ENCODE data around the gene CNTN4. TPM values are rescaled to one million over a fixed set of nuclear protein-coding genes. Genes with fewer than 3 reads are reported as not detected.

CNTN4 gene
- total RNA-seq, 1 experiment from 2014 or later = not detected

DNA sequence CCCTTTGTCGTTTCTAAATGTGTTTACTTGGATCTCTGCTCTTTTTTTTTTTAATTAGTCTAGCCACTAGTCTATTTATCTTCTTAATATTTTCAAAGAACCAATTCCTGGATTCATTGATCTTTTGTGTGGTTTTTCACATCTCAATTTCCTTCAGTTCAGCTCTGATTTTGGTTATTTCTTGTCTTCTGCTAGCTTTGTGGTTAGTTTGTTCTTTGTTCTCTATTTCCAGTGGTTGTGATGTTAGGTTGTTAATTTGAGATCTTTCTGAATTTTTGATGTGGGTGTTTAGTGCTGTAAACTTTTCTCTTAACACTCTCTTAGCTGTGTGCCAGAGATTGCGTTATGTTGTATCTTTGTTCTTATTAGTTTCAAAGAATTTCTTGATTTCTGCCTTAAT is 446.1 kb downstream of the CNTN4 start (continued):
- TF ChIP-seq, protein P1, sequence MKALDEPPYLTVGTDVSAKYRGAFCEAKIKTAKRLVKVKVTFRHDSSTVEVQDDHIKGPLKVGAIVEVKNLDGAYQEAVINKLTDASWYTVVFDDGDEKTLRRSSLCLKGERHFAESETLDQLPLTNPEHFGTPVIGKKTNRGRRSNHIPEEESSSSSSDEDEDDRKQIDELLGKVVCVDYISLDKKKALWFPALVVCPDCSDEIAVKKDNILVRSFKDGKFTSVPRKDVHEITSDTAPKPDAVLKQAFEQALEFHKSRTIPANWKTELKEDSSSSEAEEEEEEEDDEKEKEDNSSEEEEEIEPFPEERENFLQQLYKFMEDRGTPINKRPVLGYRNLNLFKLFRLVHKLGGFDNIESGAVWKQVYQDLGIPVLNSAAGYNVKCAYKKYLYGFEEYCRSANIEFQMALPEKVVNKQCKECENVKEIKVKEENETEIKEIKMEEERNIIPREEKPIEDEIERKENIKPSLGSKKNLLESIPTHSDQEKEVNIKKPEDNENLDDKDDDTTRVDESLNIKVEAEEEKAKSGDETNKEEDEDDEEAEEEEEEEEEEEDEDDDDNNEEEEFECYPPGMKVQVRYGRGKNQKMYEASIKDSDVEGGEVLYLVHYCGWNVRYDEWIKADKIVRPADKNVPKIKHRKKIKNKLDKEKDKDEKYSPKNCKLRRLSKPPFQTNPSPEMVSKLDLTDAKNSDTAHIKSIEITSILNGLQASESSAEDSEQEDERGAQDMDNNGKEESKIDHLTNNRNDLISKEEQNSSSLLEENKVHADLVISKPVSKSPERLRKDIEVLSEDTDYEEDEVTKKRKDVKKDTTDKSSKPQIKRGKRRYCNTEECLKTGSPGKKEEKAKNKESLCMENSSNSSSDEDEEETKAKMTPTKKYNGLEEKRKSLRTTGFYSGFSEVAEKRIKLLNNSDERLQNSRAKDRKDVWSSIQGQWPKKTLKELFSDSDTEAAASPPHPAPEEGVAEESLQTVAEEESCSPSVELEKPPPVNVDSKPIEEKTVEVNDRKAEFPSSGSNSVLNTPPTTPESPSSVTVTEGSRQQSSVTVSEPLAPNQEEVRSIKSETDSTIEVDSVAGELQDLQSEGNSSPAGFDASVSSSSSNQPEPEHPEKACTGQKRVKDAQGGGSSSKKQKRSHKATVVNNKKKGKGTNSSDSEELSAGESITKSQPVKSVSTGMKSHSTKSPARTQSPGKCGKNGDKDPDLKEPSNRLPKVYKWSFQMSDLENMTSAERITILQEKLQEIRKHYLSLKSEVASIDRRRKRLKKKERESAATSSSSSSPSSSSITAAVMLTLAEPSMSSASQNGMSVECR (CRISPR knock-in tag; IDR thresholded peaks at IDR 0.05; ENCODE audit: borderline replicate concordance) = no peak
- TF ChIP-seq, protein P2, sequence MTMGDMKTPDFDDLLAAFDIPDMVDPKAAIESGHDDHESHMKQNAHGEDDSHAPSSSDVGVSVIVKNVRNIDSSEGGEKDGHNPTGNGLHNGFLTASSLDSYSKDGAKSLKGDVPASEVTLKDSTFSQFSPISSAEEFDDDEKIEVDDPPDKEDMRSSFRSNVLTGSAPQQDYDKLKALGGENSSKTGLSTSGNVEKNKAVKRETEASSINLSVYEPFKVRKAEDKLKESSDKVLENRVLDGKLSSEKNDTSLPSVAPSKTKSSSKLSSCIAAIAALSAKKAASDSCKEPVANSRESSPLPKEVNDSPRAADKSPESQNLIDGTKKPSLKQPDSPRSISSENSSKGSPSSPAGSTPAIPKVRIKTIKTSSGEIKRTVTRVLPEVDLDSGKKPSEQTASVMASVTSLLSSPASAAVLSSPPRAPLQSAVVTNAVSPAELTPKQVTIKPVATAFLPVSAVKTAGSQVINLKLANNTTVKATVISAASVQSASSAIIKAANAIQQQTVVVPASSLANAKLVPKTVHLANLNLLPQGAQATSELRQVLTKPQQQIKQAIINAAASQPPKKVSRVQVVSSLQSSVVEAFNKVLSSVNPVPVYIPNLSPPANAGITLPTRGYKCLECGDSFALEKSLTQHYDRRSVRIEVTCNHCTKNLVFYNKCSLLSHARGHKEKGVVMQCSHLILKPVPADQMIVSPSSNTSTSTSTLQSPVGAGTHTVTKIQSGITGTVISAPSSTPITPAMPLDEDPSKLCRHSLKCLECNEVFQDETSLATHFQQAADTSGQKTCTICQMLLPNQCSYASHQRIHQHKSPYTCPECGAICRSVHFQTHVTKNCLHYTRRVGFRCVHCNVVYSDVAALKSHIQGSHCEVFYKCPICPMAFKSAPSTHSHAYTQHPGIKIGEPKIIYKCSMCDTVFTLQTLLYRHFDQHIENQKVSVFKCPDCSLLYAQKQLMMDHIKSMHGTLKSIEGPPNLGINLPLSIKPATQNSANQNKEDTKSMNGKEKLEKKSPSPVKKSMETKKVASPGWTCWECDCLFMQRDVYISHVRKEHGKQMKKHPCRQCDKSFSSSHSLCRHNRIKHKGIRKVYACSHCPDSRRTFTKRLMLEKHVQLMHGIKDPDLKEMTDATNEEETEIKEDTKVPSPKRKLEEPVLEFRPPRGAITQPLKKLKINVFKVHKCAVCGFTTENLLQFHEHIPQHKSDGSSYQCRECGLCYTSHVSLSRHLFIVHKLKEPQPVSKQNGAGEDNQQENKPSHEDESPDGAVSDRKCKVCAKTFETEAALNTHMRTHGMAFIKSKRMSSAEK (CRISPR knock-in tag; IDR thresholded peaks at IDR 0.05; ENCODE audit: borderline replicate concordance) = no peak
- TF ChIP-seq GTF2I (CRISPR knock-in tag; conservative IDR thresholded peaks at IDR 0.05) (no peak), JAZF1 (CRISPR knock-in tag; IDR thresholded peaks at IDR 0.05) (no peak), NFATC4 (CRISPR knock-in tag; IDR thresholded peaks at IDR 0.05) (no peak), NR1H2 (CRISPR knock-in tag; IDR thresholded peaks at IDR 0.05) (no peak)
- TF ChIP-seq, protein P3, sequence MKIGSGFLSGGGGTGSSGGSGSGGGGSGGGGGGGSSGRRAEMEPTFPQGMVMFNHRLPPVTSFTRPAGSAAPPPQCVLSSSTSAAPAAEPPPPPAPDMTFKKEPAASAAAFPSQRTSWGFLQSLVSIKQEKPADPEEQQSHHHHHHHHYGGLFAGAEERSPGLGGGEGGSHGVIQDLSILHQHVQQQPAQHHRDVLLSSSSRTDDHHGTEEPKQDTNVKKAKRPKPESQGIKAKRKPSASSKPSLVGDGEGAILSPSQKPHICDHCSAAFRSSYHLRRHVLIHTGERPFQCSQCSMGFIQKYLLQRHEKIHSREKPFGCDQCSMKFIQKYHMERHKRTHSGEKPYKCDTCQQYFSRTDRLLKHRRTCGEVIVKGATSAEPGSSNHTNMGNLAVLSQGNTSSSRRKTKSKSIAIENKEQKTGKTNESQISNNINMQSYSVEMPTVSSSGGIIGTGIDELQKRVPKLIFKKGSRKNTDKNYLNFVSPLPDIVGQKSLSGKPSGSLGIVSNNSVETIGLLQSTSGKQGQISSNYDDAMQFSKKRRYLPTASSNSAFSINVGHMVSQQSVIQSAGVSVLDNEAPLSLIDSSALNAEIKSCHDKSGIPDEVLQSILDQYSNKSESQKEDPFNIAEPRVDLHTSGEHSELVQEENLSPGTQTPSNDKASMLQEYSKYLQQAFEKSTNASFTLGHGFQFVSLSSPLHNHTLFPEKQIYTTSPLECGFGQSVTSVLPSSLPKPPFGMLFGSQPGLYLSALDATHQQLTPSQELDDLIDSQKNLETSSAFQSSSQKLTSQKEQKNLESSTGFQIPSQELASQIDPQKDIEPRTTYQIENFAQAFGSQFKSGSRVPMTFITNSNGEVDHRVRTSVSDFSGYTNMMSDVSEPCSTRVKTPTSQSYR (CRISPR knock-in tag; IDR thresholded peaks at IDR 0.05) = no peak
- TF ChIP-seq, protein P4, sequence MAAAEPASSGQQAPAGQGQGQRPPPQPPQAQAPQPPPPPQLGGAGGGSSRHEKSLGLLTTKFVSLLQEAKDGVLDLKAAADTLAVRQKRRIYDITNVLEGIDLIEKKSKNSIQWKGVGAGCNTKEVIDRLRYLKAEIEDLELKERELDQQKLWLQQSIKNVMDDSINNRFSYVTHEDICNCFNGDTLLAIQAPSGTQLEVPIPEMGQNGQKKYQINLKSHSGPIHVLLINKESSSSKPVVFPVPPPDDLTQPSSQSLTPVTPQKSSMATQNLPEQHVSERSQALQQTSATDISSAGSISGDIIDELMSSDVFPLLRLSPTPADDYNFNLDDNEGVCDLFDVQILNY (CRISPR knock-in tag; IDR thresholded peaks at IDR 0.05) = no peak

DNA sequence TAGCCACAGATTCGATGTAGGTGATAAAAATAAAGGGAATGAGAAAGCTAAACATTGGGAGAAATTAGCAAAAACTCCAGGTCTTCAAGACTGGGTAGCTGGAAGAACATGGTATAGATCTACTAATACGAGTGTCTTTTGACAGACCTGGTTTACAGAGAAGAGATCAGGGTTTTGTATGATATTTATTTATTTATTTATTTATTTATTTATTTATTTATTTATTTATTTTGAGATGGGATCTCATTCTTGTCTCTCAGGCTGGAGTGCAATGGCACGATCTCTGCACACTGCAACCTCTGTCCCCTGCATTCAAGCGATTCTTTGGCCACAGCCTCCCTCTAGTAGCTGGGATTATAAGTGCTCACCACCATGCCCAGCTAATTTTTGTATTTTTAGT is 448.4 kb downstream of the CNTN4 start:
- CTCF ChIA-PET = no interaction called here
- Mint-ChIP-seq H3K4me3 (no peak overlapping the region), H3K36me3 (peaks cover 89% of the 10 kb centered on the region), H3K9me3 (peaks cover 89% of the 10 kb centered on the region), H3K4me1 (no peaks in the 10 kb centered on the region), H3K27ac (no peak overlapping the region), H3K27me3 (ENCODE audit: low read depth) (peaks cover 10% of the 10 kb centered on the region)
- ATAC-seq = no peak
- TF ChIP-seq, protein P5, sequence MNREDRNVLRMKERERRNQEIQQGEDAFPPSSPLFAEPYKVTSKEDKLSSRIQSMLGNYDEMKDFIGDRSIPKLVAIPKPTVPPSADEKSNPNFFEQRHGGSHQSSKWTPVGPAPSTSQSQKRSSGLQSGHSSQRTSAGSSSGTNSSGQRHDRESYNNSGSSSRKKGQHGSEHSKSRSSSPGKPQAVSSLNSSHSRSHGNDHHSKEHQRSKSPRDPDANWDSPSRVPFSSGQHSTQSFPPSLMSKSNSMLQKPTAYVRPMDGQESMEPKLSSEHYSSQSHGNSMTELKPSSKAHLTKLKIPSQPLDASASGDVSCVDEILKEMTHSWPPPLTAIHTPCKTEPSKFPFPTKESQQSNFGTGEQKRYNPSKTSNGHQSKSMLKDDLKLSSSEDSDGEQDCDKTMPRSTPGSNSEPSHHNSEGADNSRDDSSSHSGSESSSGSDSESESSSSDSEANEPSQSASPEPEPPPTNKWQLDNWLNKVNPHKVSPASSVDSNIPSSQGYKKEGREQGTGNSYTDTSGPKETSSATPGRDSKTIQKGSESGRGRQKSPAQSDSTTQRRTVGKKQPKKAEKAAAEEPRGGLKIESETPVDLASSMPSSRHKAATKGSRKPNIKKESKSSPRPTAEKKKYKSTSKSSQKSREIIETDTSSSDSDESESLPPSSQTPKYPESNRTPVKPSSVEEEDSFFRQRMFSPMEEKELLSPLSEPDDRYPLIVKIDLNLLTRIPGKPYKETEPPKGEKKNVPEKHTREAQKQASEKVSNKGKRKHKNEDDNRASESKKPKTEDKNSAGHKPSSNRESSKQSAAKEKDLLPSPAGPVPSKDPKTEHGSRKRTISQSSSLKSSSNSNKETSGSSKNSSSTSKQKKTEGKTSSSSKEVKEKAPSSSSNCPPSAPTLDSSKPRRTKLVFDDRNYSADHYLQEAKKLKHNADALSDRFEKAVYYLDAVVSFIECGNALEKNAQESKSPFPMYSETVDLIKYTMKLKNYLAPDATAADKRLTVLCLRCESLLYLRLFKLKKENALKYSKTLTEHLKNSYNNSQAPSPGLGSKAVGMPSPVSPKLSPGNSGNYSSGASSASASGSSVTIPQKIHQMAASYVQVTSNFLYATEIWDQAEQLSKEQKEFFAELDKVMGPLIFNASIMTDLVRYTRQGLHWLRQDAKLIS (CRISPR knock-in tag; IDR thresholded peaks at IDR 0.05; ENCODE audit: borderline replicate concordance) = no peak
- TF ChIP-seq NFE2L1 (CRISPR knock-in tag; IDR thresholded peaks at IDR 0.05) (no peak), ZNF263 (CRISPR knock-in tag; IDR thresholded peaks at IDR 0.05; ENCODE audit: low read depth) (no peak), NR2C2 (CRISPR knock-in tag; IDR thresholded peaks at IDR 0.05) (no peak), RORB (CRISPR knock-in tag; IDR thresholded peaks at IDR 0.05) (no peak), NFATC4 (CRISPR knock-in tag; IDR thresholded peaks at IDR 0.05) (no peak)
- TF ChIP-seq, protein P6, sequence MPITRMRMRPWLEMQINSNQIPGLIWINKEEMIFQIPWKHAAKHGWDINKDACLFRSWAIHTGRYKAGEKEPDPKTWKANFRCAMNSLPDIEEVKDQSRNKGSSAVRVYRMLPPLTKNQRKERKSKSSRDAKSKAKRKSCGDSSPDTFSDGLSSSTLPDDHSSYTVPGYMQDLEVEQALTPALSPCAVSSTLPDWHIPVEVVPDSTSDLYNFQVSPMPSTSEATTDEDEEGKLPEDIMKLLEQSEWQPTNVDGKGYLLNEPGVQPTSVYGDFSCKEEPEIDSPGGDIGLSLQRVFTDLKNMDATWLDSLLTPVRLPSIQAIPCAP (CRISPR knock-in tag; IDR thresholded peaks at IDR 0.05) = no peak
- TF ChIP-seq, protein P7, sequence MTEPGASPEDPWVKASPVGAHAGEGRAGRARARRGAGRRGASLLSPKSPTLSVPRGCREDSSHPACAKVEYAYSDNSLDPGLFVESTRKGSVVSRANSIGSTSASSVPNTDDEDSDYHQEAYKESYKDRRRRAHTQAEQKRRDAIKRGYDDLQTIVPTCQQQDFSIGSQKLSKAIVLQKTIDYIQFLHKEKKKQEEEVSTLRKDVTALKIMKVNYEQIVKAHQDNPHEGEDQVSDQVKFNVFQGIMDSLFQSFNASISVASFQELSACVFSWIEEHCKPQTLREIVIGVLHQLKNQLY (CRISPR knock-in tag; IDR thresholded peaks at IDR 0.05) = no peak
- DNase-seq (ENCODE audit: low spot score) = no peak
- POLR2A ChIA-PET = no interaction called here
